H9 (cell line): ENCODE results near the gene ERAL1. TPM values are rescaled to one million over a fixed set of nuclear protein-coding genes. Genes with fewer than 3 reads are reported as not detected.
A peak's percentile ranks its signal among the peaks of the same experiment; 100 is the strongest.

Experiments used
- DNase-seq: peaks from one replicate; pipeline ENCODE4 v3.0.0-alpha.2; 2017
- H2AFZ ChIP-seq: one replicate; pipeline ENCODE4 v1.6.1; 2013; ENCODE audit warnings: mild to moderate bottlenecking, low read length, control low read depth, moderate library complexity
- H2AK5ac ChIP-seq: 2 replicates; pipeline ENCODE4 v1.6.1; 2013; ENCODE audit warnings: low read length, control low read depth, mixed read lengths; ENCODE audit not compliant: insufficient read length
- H2BK120ac ChIP-seq: one replicate; pipeline ENCODE4 v1.6.1; 2013; ENCODE audit warnings: low read depth, mild to moderate bottlenecking, low read length, control low read depth, inconsistent platforms; ENCODE audit not compliant: poor library complexity, severe bottlenecking
- H2BK12ac ChIP-seq: 2 replicates; pipeline ENCODE4 v1.6.1; 2013; ENCODE audit warnings: low read length, control low read depth, mixed read lengths, low read depth; ENCODE audit not compliant: insufficient read length
- H2BK15ac ChIP-seq: 2 replicates; pipeline ENCODE4 v1.6.1; 2013; ENCODE audit warnings: low read depth, low read length, control low read depth
- H2BK20ac ChIP-seq: one replicate; pipeline ENCODE4 v1.6.1; 2013; ENCODE audit warnings: low read depth, mild to moderate bottlenecking, low read length, control low read depth, inconsistent platforms; ENCODE audit not compliant: poor library complexity, severe bottlenecking
- H2BK5ac ChIP-seq: 2 replicates; pipeline ENCODE4 v1.6.1; 2013; ENCODE audit warnings: low read length, control low read depth, mixed read lengths; ENCODE audit not compliant: insufficient read length
- H3K14ac ChIP-seq: 2 replicates; pipeline ENCODE4 v1.6.1; 2013; ENCODE audit warnings: low read length, control low read depth; ENCODE audit not compliant: insufficient read depth
- H3K18ac ChIP-seq: 2 replicates; pipeline ENCODE4 v1.6.1; 2013; ENCODE audit warnings: low read depth, mild to moderate bottlenecking, mixed read lengths, low read length, control low read depth; ENCODE audit not compliant: insufficient read length
- H3K23ac ChIP-seq: 2 replicates; pipeline ENCODE4 v1.6.1; 2013; ENCODE audit warnings: low read length, control low read depth, mixed read lengths, low read depth; ENCODE audit not compliant: insufficient read length
- H3K23me2 ChIP-seq: 2 replicates; pipeline ENCODE4 v1.6.1; 2013; ENCODE audit warnings: low read depth, mild to moderate bottlenecking, mixed read lengths, low read length, control low read depth; ENCODE audit not compliant: insufficient read length, poor library complexity, severe bottlenecking
- H3K27ac ChIP-seq: 2 replicates; pipeline ENCODE4 v1.5.1; 2013; ENCODE audit warnings: low read length, control low read depth, mixed read lengths, low read depth; ENCODE audit not compliant: insufficient read length
- H3K27me3 ChIP-seq: 2 replicates; pipeline ENCODE4 v1.6.1; 2013; ENCODE audit warnings: low read length, control low read depth, inconsistent platforms; ENCODE audit not compliant: insufficient read depth
- H3K4ac ChIP-seq: 2 replicates; pipeline ENCODE4 v1.6.1; 2013; ENCODE audit warnings: low read depth, mild to moderate bottlenecking, control low read depth, inconsistent platforms, low read length, moderate library complexity
- H3K4me1 ChIP-seq: 2 replicates; pipeline ENCODE4 v1.6.1; 2013; ENCODE audit warnings: low read length, control low read depth, inconsistent platforms; ENCODE audit not compliant: insufficient read depth
- H3K4me2 ChIP-seq: 2 replicates; pipeline ENCODE4 v1.6.1; 2013; ENCODE audit warnings: low read length, control low read depth, mixed read lengths; ENCODE audit not compliant: insufficient read length, insufficient read depth
- H3K56ac ChIP-seq: 2 replicates; pipeline ENCODE4 v1.6.1; 2013; ENCODE audit warnings: low read depth, mild to moderate bottlenecking, mixed read lengths, low read length, control low read depth; ENCODE audit not compliant: insufficient read length
- H3K79me1 ChIP-seq: 2 replicates; pipeline ENCODE4 v1.6.1; 2013; ENCODE audit warnings: low read depth, mild to moderate bottlenecking, moderate library complexity, low read length, control low read depth, inconsistent platforms; ENCODE audit not compliant: insufficient read depth, poor library complexity, severe bottlenecking
- H3K79me2 ChIP-seq: 2 replicates; pipeline ENCODE4 v1.6.1; 2013; ENCODE audit warnings: low read length, control low read depth, inconsistent platforms; ENCODE audit not compliant: insufficient read depth
- H3K9ac ChIP-seq: 2 replicates; pipeline ENCODE4 v1.6.1; 2013; ENCODE audit warnings: low read length, control low read depth, mixed read lengths; ENCODE audit not compliant: insufficient read length; ENCODE audit errors: extremely low read depth
- H3K9me3 ChIP-seq: one replicate; pipeline ENCODE4 v1.6.1; 2013; ENCODE audit warnings: low read depth, low read length, inconsistent platforms; ENCODE audit not compliant: control insufficient read depth
- H3T11ph ChIP-seq: one replicate; pipeline ENCODE4 v1.6.1; 2013; ENCODE audit warnings: mild to moderate bottlenecking, low read length, control low read depth, inconsistent platforms
- H4K20me1 ChIP-seq: one replicate; pipeline ENCODE4 v1.6.1; 2013; ENCODE audit not compliant: control insufficient read depth, insufficient read length, insufficient read depth
- H4K5ac ChIP-seq: 2 replicates; pipeline ENCODE4 v1.6.1; 2013; ENCODE audit warnings: low read depth, mild to moderate bottlenecking, mixed read lengths, low read length, control low read depth; ENCODE audit not compliant: insufficient read length
- H4K8ac ChIP-seq: replicated peaks from 2 replicates; pipeline ENCODE4 v1.6.1; 2013; ENCODE audit warnings: low read length, control low read depth, mixed read lengths, low read depth; ENCODE audit not compliant: insufficient read length
- H4K91ac ChIP-seq: 2 replicates; pipeline ENCODE4 v1.6.1; 2013; ENCODE audit warnings: low read depth, mild to moderate bottlenecking, moderate library complexity, mixed read lengths, low read length, control low read depth; ENCODE audit not compliant: insufficient read length
- H3K27ac Mint-ChIP-seq, 3 experiments: 2 replicates in 2 of 3; 3 replicates in 1 of 3; pipeline ENCODE4 v1.8.0; 2020 to 2021; ENCODE audit warnings: mixed read lengths in 3 of 3, mild to moderate bottlenecking in 1 of 3, moderate library complexity in 1 of 3
- H3K27me3 Mint-ChIP-seq: 2 replicates; pipeline ENCODE4 v1.8.0; 2021; ENCODE audit warnings: low read depth, mild to moderate bottlenecking, moderate library complexity, mixed read lengths
- H3K36me3 Mint-ChIP-seq, 3 experiments: 2 replicates in 2 of 3; 3 replicates in 1 of 3; pipeline ENCODE4 v1.8.0; 2020 to 2021; ENCODE audit warnings: low read depth in 3 of 3, mixed read lengths in 3 of 3; ENCODE audit not compliant: insufficient read depth in 1 of 3
- H3K4me1 Mint-ChIP-seq, 2 experiments: 2 replicates each; pipeline ENCODE4 v1.8.0; 2020; ENCODE audit warnings: mixed read lengths in 2 of 2
- H3K4me3 Mint-ChIP-seq, 2 experiments: 2 replicates in 1 of 2; 3 replicates in 1 of 2; pipeline ENCODE4 v1.8.0; 2020 to 2021; ENCODE audit warnings: mild to moderate bottlenecking in 2 of 2, mixed read lengths in 2 of 2, moderate library complexity in 1 of 2
- H3K9me3 Mint-ChIP-seq, 2 experiments: 2 replicates in 1 of 2; 3 replicates in 1 of 2; pipeline ENCODE4 v1.8.0; 2020; ENCODE audit warnings: mild to moderate bottlenecking in 2 of 2, mixed read lengths in 2 of 2, moderate library complexity in 1 of 2
- CTCF ChIP-seq: fragments of 200-600 bp; sonication (generic); conservative IDR thresholded peaks from 3 replicates; pipeline ENCODE4 v1.8.0; 2021; ENCODE audit warnings: antibody characterized with exemption, mild to moderate bottlenecking
- WGBS: extraction: QIAGEN DNeasy Blood & Tissue Kit; methylation state at CpG from one replicate; pipeline ENCODE4 v1.1.7; 2013; ENCODE audit warnings: missing lambda C conversion rate, low lambda C conversion rate, mixed read lengths; ENCODE audit not compliant: insufficient read length; ENCODE audit errors: extremely low coverage; 5-methylcytosine and 5-hydroxymethylcytosine counted together
- total RNA-seq: library from RNA; stranded (reverse); gene quantifications from 2 replicates; pipeline ENCODE4 v1.2.1, GENCODE V29; 2021

The ERAL1 gene
- total RNA-seq, 1 experiment from 2014 or later: 67.8 TPM

GRCh38 chr17:28812748-28813377 lies 42.0 kb upstream of the ERAL1 start:
- H4K20me1 ChIP-seq: no peaks in the 10 kb centered on the region
- no peak overlapping the region for H4K91ac ChIP-seq
- H2AFZ ChIP-seq: no peak overlapping the region
- H2BK15ac ChIP-seq: no peak overlapping the region
- DNase-seq: no peak
- Mint-ChIP-seq H3K4me1 (peaks cover 31 to 35% of the 10 kb centered on the region in 2 experiments), H3K36me3 (no peaks in the 10 kb centered on the region), H3K27me3 (no peaks in the 10 kb centered on the region), H3K4me3 (peak overlapping the region; percentile 70 to 94), H3K9me3 (no peaks in the 10 kb centered on the region), H3K27ac (peak overlapping the region; percentile 94 to 99 (median 96))
- H3K27me3 ChIP-seq: no peaks in the 10 kb centered on the region
- no CpG with 5 or more reads among the region's 10 CpGs for WGBS
- H4K5ac ChIP-seq: peak overlapping the region; percentile 44
- H3T11ph ChIP-seq: no peak overlapping the region
- H3K18ac ChIP-seq: peak overlapping the region; percentile 73
- no peak overlapping the region for H2BK20ac ChIP-seq
- TF ChIP-seq CTCF: no peak
- H2BK5ac ChIP-seq: no peak overlapping the region
- no peak overlapping the region for H3K23ac ChIP-seq
- H3K79me1 ChIP-seq: peaks cover 3% of the 10 kb centered on the region
- H3K27ac ChIP-seq: peak overlapping the region; percentile 80
- no peak overlapping the region for H2BK120ac ChIP-seq
- peaks cover 4% of the 10 kb centered on the region; the same call in 1 of the 2 replicates for H3K4me1 ChIP-seq
- peaks cover 7% of the 10 kb centered on the region for H3K23me2 ChIP-seq
- no peak overlapping the region; the same call in 1 of the 2 replicates for H3K4ac ChIP-seq
- H3K14ac ChIP-seq: peak overlapping the region; percentile 53
- peak overlapping the region; percentile 26 for H2BK12ac ChIP-seq
- no peak overlapping the region for H2AK5ac ChIP-seq
- no peaks in the 10 kb centered on the region for H3K9me3 ChIP-seq
- peaks cover 16% of the 10 kb centered on the region; the same call in 1 of the 2 replicates for H3K79me2 ChIP-seq
- H3K56ac ChIP-seq: no peak overlapping the region
- no peak overlapping the region for H4K8ac ChIP-seq
- peak overlapping the region; percentile 38 for H3K4me2 ChIP-seq
- H3K9ac ChIP-seq: peak overlapping the region; percentile 75
